HPDE6-E6E7 (cell line): ENCODE measurements around the gene TOX2.
"Not testable (repeated sequence)": the region's sequence is repeated elsewhere in the genome, so short reads cannot be mapped to it uniquely, and the experiment has no call there.

Source experiments
- DNase-seq: peaks from one replicate; pipeline ENCODE4 v3.0.0; 2011; ENCODE audit warnings: missing footprints; ENCODE audit errors: extremely low spot score

Gene TOX2

GRCh38 chr20:44033344-44033743, 118.7 kb downstream of the TOX2 start:
- no peak for DNase-seq

DNA sequence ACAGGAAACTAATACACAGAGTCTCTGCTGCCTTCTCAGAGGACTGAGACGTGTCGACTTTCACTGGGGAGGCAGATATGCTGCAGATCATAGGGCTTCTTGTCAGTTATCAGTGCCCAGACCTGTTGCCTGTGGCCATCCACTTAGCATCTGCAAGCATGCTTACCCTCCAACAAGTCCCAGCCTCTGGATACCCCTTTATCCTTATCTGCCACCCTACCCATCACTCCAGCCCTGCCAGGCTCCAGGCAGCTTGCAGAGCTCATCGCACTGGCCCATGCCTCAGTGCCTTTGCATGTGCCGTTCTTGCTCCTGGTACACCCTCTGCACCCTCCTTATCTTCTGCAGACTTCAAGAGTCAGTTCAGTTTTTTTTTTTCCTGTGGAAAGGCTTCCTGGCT, 119.2 kb downstream of the TOX2 start:
- DNase-seq, result no peak

GRCh38 chr20:44034451-44034850, 119.8 kb downstream of the TOX2 start:
- DNase-seq, result no peak

- DNase-seq, result no peak
These were observed 120.4 kb downstream of the TOX2 start for GRCh38 chr20:44034965-44035635.

DNA sequence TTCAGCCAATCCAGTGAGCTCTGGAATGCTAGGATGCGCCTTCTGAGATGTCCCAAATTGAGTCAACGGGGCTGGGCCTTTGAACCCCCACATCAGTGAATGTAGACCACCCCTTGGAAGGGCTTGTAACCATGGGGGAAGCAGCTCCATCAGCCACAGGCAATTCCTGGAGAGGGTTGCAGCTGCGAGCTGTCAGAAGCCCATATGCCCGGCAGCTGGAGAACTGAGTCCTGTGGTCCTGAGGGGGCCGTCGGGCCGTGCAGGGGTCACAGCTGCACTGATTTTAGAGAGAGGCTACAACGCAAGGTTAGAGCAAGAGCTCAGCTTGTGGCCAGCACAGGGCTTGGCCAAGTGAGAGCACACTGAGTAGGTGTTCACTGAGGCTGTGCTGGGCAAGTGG, 121.3 kb downstream of the TOX2 start:
- DNase-seq, result no peak

GRCh38 chr20:44036441-44036840, 121.8 kb downstream of the TOX2 start:
- no peak for DNase-seq

GRCh38 chr20:44038681-44039123, 124.0 kb downstream of the TOX2 start:
- DNase-seq, result no peak

DNA sequence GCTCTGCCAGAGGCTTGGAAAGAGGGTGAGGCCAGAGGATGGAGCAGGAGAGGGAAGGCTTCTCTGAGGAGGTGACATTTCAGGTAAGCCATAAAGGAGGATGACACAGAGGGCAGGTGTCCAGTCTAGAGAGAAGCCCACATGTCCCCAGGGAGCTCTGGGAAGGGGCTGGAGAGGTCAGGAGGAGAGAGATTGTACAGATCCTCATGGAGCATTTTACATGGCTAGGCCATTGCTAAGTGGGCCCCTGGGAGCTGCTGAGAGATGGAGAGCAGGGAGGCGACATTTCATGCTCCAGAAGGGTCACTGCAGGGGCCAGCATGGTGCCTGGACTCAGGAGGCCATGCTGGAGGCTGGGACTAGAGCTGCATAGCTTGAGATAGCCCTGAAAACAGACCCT, 124.5 kb downstream of the TOX2 start:
- no peak for DNase-seq

DNA sequence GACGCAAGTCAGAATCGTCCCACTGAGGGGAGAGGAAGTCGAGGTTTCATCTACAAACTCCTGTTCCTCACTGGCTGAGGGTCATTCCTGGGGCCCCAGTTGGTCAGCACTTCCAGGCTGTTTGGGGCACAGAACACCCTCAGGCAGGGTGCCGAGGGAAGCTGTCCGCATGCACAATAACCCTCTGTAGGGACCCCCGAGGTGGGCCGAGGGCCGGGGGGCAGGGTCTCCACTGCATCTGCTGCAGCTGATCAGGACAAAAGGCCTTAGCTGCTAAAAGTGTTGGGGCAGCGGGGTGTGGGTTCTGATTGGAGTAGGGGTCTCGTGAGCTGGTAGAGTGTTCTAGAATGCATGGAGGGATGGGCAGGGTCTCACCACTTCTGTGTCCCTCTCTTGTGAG, 125.1 kb downstream of the TOX2 start:
- no peak for DNase-seq

DNA sequence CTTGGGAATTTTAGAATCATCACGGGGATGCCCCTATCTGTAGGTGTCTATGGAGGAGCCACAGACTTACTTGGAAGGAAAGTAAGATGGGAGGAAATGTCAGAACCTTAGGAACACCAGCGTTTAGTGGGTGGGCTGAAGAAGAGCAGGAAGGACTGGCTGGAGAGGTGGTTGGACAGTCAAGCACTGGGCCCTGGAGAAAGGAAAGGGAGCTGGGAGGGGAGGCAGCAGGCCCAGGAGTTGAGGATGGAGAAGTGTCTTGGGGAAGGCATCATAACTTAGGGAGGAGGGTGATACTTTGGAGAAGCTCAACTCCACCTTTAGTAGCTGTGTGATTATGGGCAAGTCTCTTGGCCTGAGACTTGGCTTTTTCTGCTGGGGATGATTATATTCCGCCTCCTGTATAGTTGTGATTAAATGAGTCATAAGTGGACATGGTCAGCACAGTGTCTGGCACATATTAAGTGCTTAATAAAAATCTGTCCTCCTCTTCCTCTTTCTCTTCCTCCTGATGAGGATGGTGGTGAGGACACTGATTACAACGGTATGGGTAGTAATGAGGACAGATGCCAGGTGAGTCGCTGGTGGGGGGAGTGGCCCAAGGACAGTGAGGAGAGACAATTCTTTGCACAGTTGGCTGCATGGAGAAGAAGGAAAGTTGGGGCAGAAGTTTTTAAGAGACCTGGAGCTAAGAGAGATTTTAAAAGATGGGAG, 125.7 kb downstream of the TOX2 start:
- no peak for DNase-seq

- DNase-seq, result no peak
These were observed 126.3 kb downstream of the TOX2 start for GRCh38 chr20:44041001-44041400.

- DNase-seq, result not testable (repeated sequence)
These were observed 130.1 kb downstream of the TOX2 start for GRCh38 chr20:44044712-44045111.

DNA sequence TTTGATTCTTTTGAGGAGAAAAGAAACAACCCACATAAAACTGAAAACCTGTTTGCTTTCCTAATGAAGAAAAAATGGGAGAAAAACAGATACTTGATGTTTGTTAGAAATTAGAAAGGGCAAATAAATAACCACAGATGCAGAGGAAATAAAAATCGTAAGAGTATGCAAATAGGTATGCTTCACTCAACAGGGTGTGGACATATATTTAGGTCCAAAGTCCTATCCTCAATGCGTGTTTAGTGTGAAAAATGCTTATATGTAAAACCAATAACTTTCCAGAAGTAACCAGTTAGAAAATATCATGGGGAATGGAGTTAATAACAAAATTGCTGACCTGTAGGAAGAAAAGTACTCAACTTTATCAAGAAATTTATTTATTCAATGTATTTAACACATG, 135.7 kb downstream of the TOX2 start:
- no peak for DNase-seq

GRCh38 chr20:44050925-44051660, 136.4 kb downstream of the TOX2 start:
- DNase-seq, result no peak

GRCh38 chr20:44051661-44052000, 137.0 kb downstream of the TOX2 start:
- DNase-seq, result no peak

GRCh38 chr20:44052166-44052565, 137.5 kb downstream of the TOX2 start:
- no peak for DNase-seq

DNA sequence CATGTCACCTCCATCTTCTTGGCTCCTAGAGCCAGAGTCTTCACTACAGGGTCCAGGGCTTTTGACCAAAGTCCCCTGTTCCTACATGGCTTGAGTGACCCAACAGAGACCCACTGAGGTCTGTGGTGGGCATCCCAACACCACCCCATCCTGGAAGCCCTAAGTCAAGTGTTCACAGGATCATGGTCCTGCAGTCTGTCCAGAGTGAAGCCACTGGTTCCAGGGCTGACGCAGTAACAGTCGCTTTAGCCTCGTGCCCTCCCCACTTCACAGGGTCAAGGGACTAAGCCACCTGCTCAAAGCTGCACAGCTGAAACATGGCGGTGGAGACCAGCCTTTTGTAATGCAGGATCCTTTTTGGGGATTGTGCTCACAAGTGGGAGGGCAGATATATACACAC, 138.4 kb downstream of the TOX2 start:
- DNase-seq, result no peak

DNA sequence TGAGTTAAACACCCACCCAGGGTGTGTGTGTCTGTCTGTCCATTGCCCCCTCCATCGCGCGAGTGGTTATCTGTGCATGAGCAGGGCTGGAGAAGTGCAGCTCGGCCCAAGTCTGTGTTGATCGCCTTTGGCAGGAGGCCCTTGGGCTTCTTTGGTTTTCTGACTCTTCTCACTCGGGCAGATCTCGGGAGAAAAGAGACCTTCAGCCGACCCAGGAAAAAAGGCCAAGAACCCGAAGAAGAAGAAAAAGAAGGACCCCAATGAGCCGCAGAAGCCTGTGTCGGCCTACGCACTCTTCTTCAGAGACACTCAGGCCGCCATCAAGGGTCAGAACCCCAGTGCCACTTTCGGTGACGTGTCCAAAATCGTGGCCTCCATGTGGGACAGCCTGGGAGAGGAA, 139.5 kb downstream of the TOX2 start:
- no peak for DNase-seq

DNA sequence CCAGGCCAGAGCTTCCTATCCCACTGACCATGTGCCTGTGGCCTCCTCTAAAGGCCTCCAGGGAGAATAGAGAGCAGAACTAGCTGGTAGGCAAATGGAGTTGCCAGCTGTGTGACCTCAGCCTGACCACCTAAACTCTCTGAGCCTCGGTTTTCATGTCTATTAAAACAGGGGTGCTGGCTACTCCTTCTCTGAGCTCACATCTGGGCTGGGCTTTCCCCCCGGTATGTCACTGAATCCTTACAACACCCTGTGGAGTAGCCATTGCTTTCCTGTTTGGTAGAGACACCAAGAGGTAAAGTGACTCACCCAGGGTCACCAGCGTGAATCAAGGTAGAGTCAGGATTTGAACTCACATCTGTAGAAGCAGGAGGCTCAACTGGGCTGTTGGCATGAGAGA, 140.2 kb downstream of the TOX2 start:
- no peak for DNase-seq

GRCh38 chr20:44056010-44056698, 141.5 kb downstream of the TOX2 start:
- peak; percentile 40 for DNase-seq

GRCh38 chr20:44057698-44058675, 143.3 kb downstream of the TOX2 start:
- no peak for DNase-seq
